GM12865 (cell line): ENCODE measurements around the gene IQCK.

Experiments used
- DNase-seq: peaks from one replicate; pipeline ENCODE4 v3.0.0; 2010; ENCODE audit warnings: low read depth
- H3K4me3 ChIP-seq: 2 replicates; pipeline ENCODE4 v1.5.1; 2011; ENCODE audit warnings: mild to moderate bottlenecking, low read depth, low read length, control low read depth
- CTCF ChIP-seq: IDR thresholded peaks from 2 replicates; pipeline ENCODE4 v1.5.1; 2011; ENCODE audit warnings: low read length, control low read depth, low read depth, inconsistent platforms; ENCODE audit not compliant: insufficient read depth; ENCODE audit errors: missing control alignments

IQCK gene

GRCh38 chr16:19851476-19851875 is 133.4 kb downstream of the IQCK start:
- DNase-seq, result no peak
- no peak overlapping the region for H3K4me3 ChIP-seq
- no peak for TF ChIP-seq CTCF

- H3K4me3 ChIP-seq, result no peak overlapping the region
- no peak for TF ChIP-seq CTCF
- DNase-seq, result no peak
These were observed 135.2 kb downstream of the IQCK start for GRCh38 chr16:19853132-19853741.

- H3K4me3 ChIP-seq, result no peak overlapping the region
- no peak for TF ChIP-seq CTCF
- DNase-seq, result no peak
These were observed 135.9 kb downstream of the IQCK start for GRCh38 chr16:19853742-19854542.

- no peak overlapping the region for H3K4me3 ChIP-seq
- TF ChIP-seq CTCF, result no peak
- DNase-seq, result no peak
These were observed 136.4 kb downstream of the IQCK start for GRCh38 chr16:19854543-19854876.

- H3K4me3 ChIP-seq, result no peak overlapping the region
- TF ChIP-seq CTCF, result no peak
- no peak for DNase-seq
These were observed 138.0 kb downstream of the IQCK start for GRCh38 chr16:19856120-19856519.

GRCh38 chr16:19857593-19858339 is 139.7 kb downstream of the IQCK start:
- H3K4me3 ChIP-seq, result no peak overlapping the region
- no peak for TF ChIP-seq CTCF
- DNase-seq, result no peak
